Activated CD8-positive, alpha-beta memory T cell treated with anti-CD3 and anti-CD28 coated beads, Interleukin-2, amount 10 ng/mL, durations not matched to agents 7 days and 5 days (primary cell): Measurements from ENCODE around the gene MS4A14. TPM values are rescaled to one million over a fixed set of nuclear protein-coding genes. Genes with fewer than 3 reads are reported as not detected.

Source experiments
- ATAC-seq: fragments of 150-1000 bp; cut with Tn5 transposase; one replicate; pipeline ENCODE4 v1.10.0; 2021; ENCODE audit warnings: moderate library complexity
- CTCF ChIA-PET: fragments of 350-600 bp; sonication (Branson Sonifier 250); formaldehyde crosslinking; loops from one replicate; lab custom pipeline; 2021; ENCODE audit warnings: antibody characterized with exemption; lab: Charles Lee
- DNase-seq: peaks from one replicate; pipeline ENCODE4 v3.0.0-alpha.2; 2020
- H3K27ac Mint-ChIP-seq: one replicate; pipeline ENCODE4 v1.8.0; 2021; ENCODE audit warnings: mild to moderate bottlenecking, mixed read lengths
- H3K27me3 Mint-ChIP-seq: one replicate; pipeline ENCODE4 v1.8.0; 2021; ENCODE audit warnings: mixed read lengths
- H3K36me3 Mint-ChIP-seq: one replicate; pipeline ENCODE4 v1.8.0; 2021; ENCODE audit warnings: mild to moderate bottlenecking, mixed read lengths
- H3K4me1 Mint-ChIP-seq: one replicate; pipeline ENCODE4 v1.8.0; 2021; ENCODE audit warnings: mixed read lengths
- H3K4me3 Mint-ChIP-seq: one replicate; pipeline ENCODE4 v1.8.0; 2021; ENCODE audit warnings: mild to moderate bottlenecking, moderate library complexity, mixed read lengths
- H3K9me3 Mint-ChIP-seq: one replicate; pipeline ENCODE4 v1.8.0; 2022; ENCODE audit warnings: low read depth, mixed read lengths
- total RNA-seq, 2 experiments: library from RNA; stranded (reverse); gene quantifications; one replicate each; pipeline ENCODE4 v1.2.3, GENCODE V29; 2021

Gene MS4A14
- total RNA-seq, 2 experiments from 2014 or later: not detected

- H3K36me3 Mint-ChIP-seq: no peaks in the 10 kb centered on the region
- CTCF ChIA-PET: interaction anchor here (1.3 to 1.8 kb wide), 2 partner anchors 8 to 10 kb away, joined by 3 to 6 read pairs; no protein-coding TSS in a partner anchor
- DNase-seq (no peak), ATAC-seq (no peak)
- H3K4me3 Mint-ChIP-seq: no peak overlapping the region
- H3K27ac Mint-ChIP-seq: no peak overlapping the region
- H3K27me3 Mint-ChIP-seq: peaks cover 21% of the 10 kb centered on the region
- H3K9me3 Mint-ChIP-seq: no peaks in the 10 kb centered on the region
- H3K4me1 Mint-ChIP-seq: no peaks in the 10 kb centered on the region
Observed at GRCh38 chr11:60370811-60371298, 25.4 kb upstream of the MS4A14 start.

GRCh38 chr11:60371386-60371785 lies 24.9 kb upstream of the MS4A14 start:
- Mint-ChIP-seq H3K4me3 (no peak overlapping the region), H3K9me3 (no peaks in the 10 kb centered on the region), H3K4me1 (no peaks in the 10 kb centered on the region), H3K27ac (no peak overlapping the region), H3K36me3 (no peaks in the 10 kb centered on the region), H3K27me3 (peaks cover 18% of the 10 kb centered on the region)
- DNase-seq (no peak), ATAC-seq (no peak)
- CTCF ChIA-PET: interaction anchor here (1.3 to 1.8 kb wide), 2 partner anchors 8 to 11 kb away, joined by 3 to 6 read pairs; no protein-coding TSS in a partner anchor

DNA sequence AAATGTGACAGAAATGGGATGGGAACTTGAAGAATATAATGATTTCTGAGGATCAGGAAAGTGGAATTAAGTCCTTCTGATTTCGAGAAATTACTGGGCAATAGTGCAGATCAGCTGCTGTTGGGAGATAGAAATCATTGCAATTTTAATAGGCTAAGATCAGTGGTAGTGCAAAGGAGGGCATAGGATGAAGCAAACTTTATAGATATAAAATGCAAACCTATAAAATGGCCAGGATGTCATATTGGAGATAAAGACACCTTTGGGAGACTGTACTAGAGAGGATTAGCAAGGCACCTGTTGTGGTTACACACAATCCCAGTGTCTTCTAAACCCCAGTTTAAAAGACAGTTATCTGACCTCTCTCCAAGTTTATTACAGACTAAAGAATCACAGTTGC lies 24.4 kb upstream of the MS4A14 start:
- CTCF ChIA-PET: interaction anchor here (1.3 to 1.8 kb wide), 2 partner anchors 9 to 11 kb away, joined by 3 to 6 read pairs; no protein-coding TSS in a partner anchor
- no peaks in the 10 kb centered on the region for H3K9me3 Mint-ChIP-seq
- H3K36me3 Mint-ChIP-seq: no peaks in the 10 kb centered on the region
- H3K27me3 Mint-ChIP-seq: peaks cover 18% of the 10 kb centered on the region
- DNase-seq (no peak), ATAC-seq (no peak)
- H3K27ac Mint-ChIP-seq: no peak overlapping the region
- H3K4me1 Mint-ChIP-seq: no peaks in the 10 kb centered on the region
- no peak overlapping the region for H3K4me3 Mint-ChIP-seq

DNA sequence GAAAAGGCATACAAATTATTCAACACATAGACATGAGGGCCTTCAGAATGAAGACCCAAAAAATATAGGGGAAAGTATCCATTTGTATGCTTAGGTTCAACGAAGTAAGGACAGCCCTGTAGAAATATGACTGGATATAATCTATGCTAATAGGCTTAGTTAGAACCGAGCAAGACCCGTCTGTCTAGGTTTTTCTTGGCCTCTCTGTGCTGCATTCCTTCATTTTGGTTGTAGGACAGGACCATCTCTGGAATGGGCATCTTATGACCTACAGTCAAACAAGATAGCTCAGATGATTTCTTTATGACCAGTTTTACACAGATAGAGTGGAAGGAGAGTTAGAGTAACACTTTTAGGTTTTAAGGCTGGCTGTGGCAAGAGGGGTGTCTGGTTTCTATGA lies 23.5 kb upstream of the MS4A14 start:
- ATAC-seq (no peak), DNase-seq (no peak)
- H3K27me3 Mint-ChIP-seq: peaks cover 15% of the 10 kb centered on the region
- no peak overlapping the region for H3K4me3 Mint-ChIP-seq
- no peak overlapping the region for H3K27ac Mint-ChIP-seq
- CTCF ChIA-PET: interaction anchor here (1.8 kb wide), 1 partner anchor 9 kb away, joined by 6 read pairs; no protein-coding TSS in a partner anchor
- H3K9me3 Mint-ChIP-seq: no peaks in the 10 kb centered on the region
- peaks cover 2% of the 10 kb centered on the region for H3K4me1 Mint-ChIP-seq
- H3K36me3 Mint-ChIP-seq: no peaks in the 10 kb centered on the region

- Mint-ChIP-seq H3K36me3 (no peaks in the 10 kb centered on the region), H3K9me3 (no peaks in the 10 kb centered on the region), H3K27ac (peak overlapping the region; percentile 30)
Observed at GRCh38 chr11:60375316-60375715, 20.9 kb upstream of the MS4A14 start.

GRCh38 chr11:60376601-60377000 lies 19.7 kb upstream of the MS4A14 start:
- H3K4me3 Mint-ChIP-seq: no peak overlapping the region
- DNase-seq: no peak
- H3K36me3 Mint-ChIP-seq: no peaks in the 10 kb centered on the region
- H3K4me1 Mint-ChIP-seq: peaks cover 10% of the 10 kb centered on the region
- H3K27ac Mint-ChIP-seq: no peak overlapping the region
- ATAC-seq: no peak
- H3K27me3 Mint-ChIP-seq: peaks cover 24% of the 10 kb centered on the region
- H3K9me3 Mint-ChIP-seq: no peaks in the 10 kb centered on the region
- CTCF ChIA-PET: no interaction called here

More at GRCh38 chr11:60375316-60375715, 20.9 kb upstream of the MS4A14 start:
- peaks cover 27% of the 10 kb centered on the region for H3K27me3 Mint-ChIP-seq
- ATAC-seq (no peak), DNase-seq (no peak)
- no peak overlapping the region for H3K4me3 Mint-ChIP-seq
- CTCF ChIA-PET: no interaction called here
- H3K4me1 Mint-ChIP-seq: peaks cover 10% of the 10 kb centered on the region

DNA sequence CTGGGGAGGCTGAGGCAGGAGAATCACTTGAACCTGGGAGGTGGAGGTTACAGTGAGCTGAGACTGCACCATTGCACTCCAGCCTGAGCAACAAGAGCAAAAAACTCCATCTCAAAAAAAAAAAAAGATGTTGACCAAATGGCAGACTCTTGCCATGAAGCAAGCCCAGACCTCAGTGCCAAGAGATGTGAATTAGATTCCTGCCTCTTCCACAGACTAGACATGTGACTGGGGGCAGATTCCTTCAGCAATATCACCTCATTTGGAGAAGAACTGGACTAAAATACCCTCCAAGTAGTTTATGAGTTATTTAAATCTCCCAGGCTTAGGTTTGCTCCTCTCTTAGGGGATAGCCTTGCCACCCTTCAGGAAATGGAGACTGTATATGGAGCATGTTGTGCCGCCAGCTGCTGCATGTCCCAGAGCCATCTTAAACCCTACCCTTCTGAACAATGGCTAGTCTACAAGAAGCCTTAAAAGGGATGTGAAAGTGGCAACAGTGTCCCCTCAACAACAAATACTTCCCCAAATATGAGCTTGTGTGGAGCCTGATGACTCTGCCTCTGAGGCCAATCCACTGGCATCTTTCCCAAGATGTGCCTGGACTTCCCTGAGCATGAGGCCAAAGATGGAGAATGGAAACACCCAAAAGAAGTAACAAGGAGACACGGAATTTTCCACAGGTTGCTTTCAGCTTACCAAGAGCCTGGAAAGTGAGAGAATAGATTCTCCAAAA lies 18.7 kb upstream of the MS4A14 start:
- CTCF ChIA-PET: no interaction called here
- Mint-ChIP-seq H3K27ac (no peak overlapping the region), H3K27me3 (peaks cover 21% of the 10 kb centered on the region), H3K9me3 (no peaks in the 10 kb centered on the region), H3K36me3 (no peaks in the 10 kb centered on the region), H3K4me1 (peaks cover 10% of the 10 kb centered on the region), H3K4me3 (no peak overlapping the region)
- DNase-seq: no peak
- ATAC-seq: no peak

DNA sequence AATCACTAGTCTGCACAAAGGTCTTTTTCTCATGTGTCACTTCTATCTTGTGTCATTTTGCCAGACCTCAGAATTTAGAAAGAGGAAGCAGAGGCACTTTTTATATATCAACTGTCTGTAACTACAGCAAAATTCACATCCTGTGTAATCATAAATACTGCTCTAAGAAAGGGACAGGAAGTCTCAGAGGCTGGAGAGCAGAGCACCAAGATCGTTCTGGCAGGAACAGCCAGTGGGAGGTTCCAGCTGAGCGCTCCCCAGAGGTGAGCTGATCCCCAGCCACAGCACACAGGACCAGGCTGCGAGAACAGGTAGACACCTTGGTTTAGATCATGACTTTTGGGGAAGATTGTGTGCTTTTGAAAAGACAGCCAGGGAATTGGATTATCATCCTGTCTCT lies 17.9 kb upstream of the MS4A14 start, which contains the start of gene MS4A7:
Gene MS4A7, plus strand, starts transcription at position 179 of the 400 bp plus-strand sequence. CDS start 4,610 bp downstream, outside the sequence.
- no peak for DNase-seq
- no peaks in the 10 kb centered on the region for H3K9me3 Mint-ChIP-seq
- CTCF ChIA-PET: no interaction called here
- H3K36me3 Mint-ChIP-seq: no peaks in the 10 kb centered on the region
- H3K4me1 Mint-ChIP-seq: peaks cover 10% of the 10 kb centered on the region
- ATAC-seq: no peak
- no peak within 1 kb of the TSS for H3K4me3 Mint-ChIP-seq
- H3K27ac Mint-ChIP-seq: no peak within 1 kb of the TSS
- peaks cover 21% of the 10 kb centered on the region for H3K27me3 Mint-ChIP-seq

DNA sequence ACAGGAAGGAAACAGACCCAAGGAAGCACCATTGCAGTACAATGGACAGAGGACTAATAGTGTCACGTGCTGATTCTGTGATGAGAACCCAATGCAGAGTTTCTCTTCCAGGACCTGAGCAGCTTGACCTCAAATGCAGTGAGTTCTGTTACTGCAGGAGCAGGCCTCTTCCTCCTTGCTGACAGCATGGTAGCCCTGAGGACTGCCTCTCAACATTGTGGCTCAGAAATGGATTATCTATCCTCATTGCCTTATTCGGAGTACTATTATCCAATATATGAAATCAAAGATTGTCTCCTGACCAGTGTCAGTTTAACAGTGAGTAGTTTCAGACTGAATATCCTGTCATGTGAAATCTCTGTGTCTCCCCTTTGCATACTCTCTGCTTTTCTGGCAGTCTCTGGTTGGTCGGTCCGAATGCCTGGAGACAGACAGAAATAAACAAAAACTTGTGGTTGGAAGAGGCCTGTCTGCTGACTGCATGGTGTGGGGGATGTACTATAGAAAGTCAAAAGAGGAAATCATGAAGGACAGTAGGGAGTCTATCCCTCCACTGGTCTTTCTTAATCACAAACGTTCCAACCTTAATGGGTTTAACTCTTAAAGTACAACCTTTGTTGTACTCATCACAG lies 6.9 kb upstream of the MS4A14 start:
- H3K4me3 Mint-ChIP-seq: no peak overlapping the region
- H3K4me1 Mint-ChIP-seq: no peaks in the 10 kb centered on the region
- no peaks in the 10 kb centered on the region for H3K36me3 Mint-ChIP-seq
- ATAC-seq (no peak), DNase-seq (no peak)
- CTCF ChIA-PET: no interaction called here
- H3K27me3 Mint-ChIP-seq: no peaks in the 10 kb centered on the region
- no peaks in the 10 kb centered on the region for H3K9me3 Mint-ChIP-seq
- no peak overlapping the region for H3K27ac Mint-ChIP-seq

GRCh38 chr11:60390419-60390818 lies 5.8 kb upstream of the MS4A14 start:
- H3K36me3 Mint-ChIP-seq: no peaks in the 10 kb centered on the region
- H3K4me1 Mint-ChIP-seq: no peaks in the 10 kb centered on the region
- H3K27me3 Mint-ChIP-seq: no peaks in the 10 kb centered on the region
- no peak overlapping the region for H3K27ac Mint-ChIP-seq
- no peak overlapping the region for H3K4me3 Mint-ChIP-seq
- no peak for ATAC-seq
- H3K9me3 Mint-ChIP-seq: no peaks in the 10 kb centered on the region
- DNase-seq: no peak
- CTCF ChIA-PET: no interaction called here

DNA sequence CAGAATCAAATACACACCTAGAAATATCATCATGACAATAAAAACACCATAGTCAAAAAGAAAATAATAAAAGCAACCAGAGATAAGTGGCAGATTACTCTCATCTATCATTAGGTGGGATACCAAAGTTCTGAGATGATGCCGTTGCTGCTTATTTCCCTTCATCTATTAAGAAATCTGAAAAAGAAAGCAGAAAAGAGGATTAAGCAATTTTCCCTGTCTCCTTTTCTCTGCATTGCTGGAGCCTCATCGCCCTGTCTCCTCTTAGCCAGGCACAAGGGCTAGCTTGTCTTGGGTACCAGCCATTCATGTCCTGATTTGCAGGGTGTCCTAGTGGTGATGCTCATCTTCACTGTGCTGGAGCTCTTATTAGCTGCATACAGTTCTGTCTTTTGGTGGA lies 3.9 kb upstream of the MS4A14 start:
- no peak for ATAC-seq
- no peaks in the 10 kb centered on the region for H3K9me3 Mint-ChIP-seq
- H3K36me3 Mint-ChIP-seq: no peaks in the 10 kb centered on the region
- no peak for DNase-seq
- no peaks in the 10 kb centered on the region for H3K4me1 Mint-ChIP-seq
- H3K27ac Mint-ChIP-seq: no peak overlapping the region
- H3K27me3 Mint-ChIP-seq: peaks cover 2% of the 10 kb centered on the region
- no peak overlapping the region for H3K4me3 Mint-ChIP-seq
- CTCF ChIA-PET: no interaction called here

GRCh38 chr11:60393016-60393415 lies 3.2 kb upstream of the MS4A14 start:
- CTCF ChIA-PET: no interaction called here

DNA sequence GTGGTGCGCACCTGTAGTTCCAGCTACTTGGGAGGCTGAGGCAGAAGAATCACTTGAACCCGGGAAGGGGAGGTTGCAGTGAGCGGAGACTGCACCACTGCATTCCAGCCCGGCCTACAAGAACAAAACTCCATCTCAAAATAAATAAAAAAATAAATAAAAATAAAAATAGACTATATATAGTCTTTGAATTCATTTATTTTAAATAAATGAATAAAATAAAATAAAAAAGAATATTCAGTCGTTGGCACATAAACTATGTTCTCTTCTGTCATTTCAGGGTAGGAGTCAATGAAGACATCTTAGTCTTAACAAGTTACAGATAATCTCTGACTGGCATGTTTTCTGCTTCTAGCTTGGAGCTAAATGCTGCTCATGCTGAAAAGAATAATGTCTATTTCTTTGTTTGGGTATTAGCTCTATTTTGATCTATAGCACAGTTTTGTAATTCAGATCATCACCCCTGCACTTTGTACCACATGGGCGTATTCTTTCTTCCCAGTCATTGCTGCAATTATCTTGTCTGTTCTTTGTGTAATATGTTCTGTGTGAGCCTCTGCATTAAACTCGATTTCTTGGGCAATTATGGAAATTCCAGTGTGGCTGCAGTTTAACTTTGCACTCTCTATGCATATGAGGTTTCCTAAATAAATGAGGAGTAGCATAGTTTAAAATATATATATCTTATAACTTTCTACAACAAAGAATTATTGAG lies 1.4 kb upstream of the MS4A14 start:
- ATAC-seq (no peak), DNase-seq (no peak)
- H3K27me3 Mint-ChIP-seq: peaks cover 4% of the 10 kb centered on the region
- no peaks in the 10 kb centered on the region for H3K4me1 Mint-ChIP-seq
- no peaks in the 10 kb centered on the region for H3K9me3 Mint-ChIP-seq
- no peak overlapping the region for H3K4me3 Mint-ChIP-seq
- no peaks in the 10 kb centered on the region for H3K36me3 Mint-ChIP-seq
- H3K27ac Mint-ChIP-seq: no peak overlapping the region
- CTCF ChIA-PET: no interaction called here

More at GRCh38 chr11:60393016-60393415, 3.2 kb upstream of the MS4A14 start:
- no peaks in the 10 kb centered on the region for H3K9me3 Mint-ChIP-seq
- H3K36me3 Mint-ChIP-seq: no peaks in the 10 kb centered on the region
- H3K4me3 Mint-ChIP-seq: no peak overlapping the region
- DNase-seq (no peak), ATAC-seq (no peak)
- no peaks in the 10 kb centered on the region for H3K4me1 Mint-ChIP-seq
- no peak overlapping the region for H3K27ac Mint-ChIP-seq
- peaks cover 4% of the 10 kb centered on the region for H3K27me3 Mint-ChIP-seq
